CD4-positive, alpha-beta T cell treated with Interleukin-17A for 1 hour (primary cell): ENCODE results near the gene ESYT3.
"Not testable (repeated sequence)": the region's sequence is repeated elsewhere in the genome, so short reads cannot be mapped to it uniquely, and the experiment has no call there.

ENCODE experiments used
- DNase-seq: peaks from one replicate; pipeline ENCODE4 v3.0.0-alpha.2; 2020

Gene ESYT3

GRCh38 chr3:138463724-138464490 lies 29.5 kb downstream of the ESYT3 start:
- DNase-seq: no peak

- DNase-seq: no peak
Measured at GRCh38 chr3:138464491-138464860, 30.1 kb downstream of the ESYT3 start.

GRCh38 chr3:138465451-138465850 lies 31.0 kb downstream of the ESYT3 start:
- no peak for DNase-seq

- no peak for DNase-seq
Measured at GRCh38 chr3:138465925-138466324, 31.5 kb downstream of the ESYT3 start.

- no peak for DNase-seq
Measured at GRCh38 chr3:138467931-138468330, 33.5 kb downstream of the ESYT3 start.

- DNase-seq: no peak
Measured at GRCh38 chr3:138468451-138468850, 34.0 kb downstream of the ESYT3 start.

- no peak for DNase-seq
Measured at GRCh38 chr3:138468886-138469285, 34.5 kb downstream of the ESYT3 start.

- no peak for DNase-seq
Measured at GRCh38 chr3:138469874-138470273, 35.5 kb downstream of the ESYT3 start.

GRCh38 chr3:138470687-138471086 lies 36.3 kb downstream of the ESYT3 start:
- DNase-seq: no peak

- DNase-seq: no peak
Measured at GRCh38 chr3:138471481-138471880, 37.1 kb downstream of the ESYT3 start.

GRCh38 chr3:138472141-138472825 lies 37.9 kb downstream of the ESYT3 start:
- no peak for DNase-seq

GRCh38 chr3:138473391-138473790 lies 39.0 kb downstream of the ESYT3 start:
- no peak for DNase-seq

GRCh38 chr3:138474163-138474562 lies 39.7 kb downstream of the ESYT3 start:
- DNase-seq: no peak

- DNase-seq: no peak
Measured at GRCh38 chr3:138476526-138476925, 42.1 kb downstream of the ESYT3 start.

- DNase-seq: no peak
Measured at GRCh38 chr3:138477120-138477519, 42.7 kb downstream of the ESYT3 start.

- no peak for DNase-seq
Measured at GRCh38 chr3:138477801-138478200, 43.4 kb downstream of the ESYT3 start.

- DNase-seq: peak; percentile 35
Measured at GRCh38 chr3:138479438-138479863, 45.0 kb downstream of the ESYT3 start.

GRCh38 chr3:138484672-138485071 lies 50.3 kb downstream of the ESYT3 start:
- DNase-seq: not testable (repeated sequence)

- not testable (repeated sequence) for DNase-seq
Measured at GRCh38 chr3:138486580-138486979, 52.2 kb downstream of the ESYT3 start.

GRCh38 chr3:138491971-138492370 lies 57.6 kb downstream of the ESYT3 start:
- DNase-seq: no peak

- DNase-seq: no peak
Measured at GRCh38 chr3:138492980-138493675, 58.7 kb downstream of the ESYT3 start.

- DNase-seq: no peak
Measured at GRCh38 chr3:138493804-138494606, 59.6 kb downstream of the ESYT3 start.

GRCh38 chr3:138494607-138494929 lies 60.2 kb downstream of the ESYT3 start:
- no peak for DNase-seq
